Measurements from ENCODE around the gene ZNF385B. TPM values are rescaled to one million over a fixed set of nuclear protein-coding genes. Genes with fewer than 3 reads are reported as not detected.

ZNF385B gene
- total RNA-seq, 4 donors from 2014 or later: 1.6 to 7.4 (median 3.9) TPM; not detected in 1

- H3K27me3 ChIP-seq: no peaks in the 10 kb centered on the region
- no peaks in the 10 kb centered on the region for H3K4me1 ChIP-seq
- no peak overlapping the region for H3K27ac ChIP-seq
- no peak for DNase-seq
- TF ChIP-seq POLR2A (IDR thresholded peaks at IDR 0.05): no peak
- no peaks in the 10 kb centered on the region for H3K9me3 ChIP-seq
- H3K4me3 ChIP-seq: no peak overlapping the region
- H3K36me3 ChIP-seq: no peaks in the 10 kb centered on the region
These were observed 169.4 kb downstream of the ZNF385B start for GRCh38 chr2:179692043-179692442.

- Histone ChIP-seq H3K27me3 (no peaks in the 10 kb centered on the region), H3K27ac (no peak overlapping the region), H3K4me3 (no peak overlapping the region), H3K36me3 (no peaks in the 10 kb centered on the region), H3K9me3 (no peaks in the 10 kb centered on the region), H3K4me1 (no peaks in the 10 kb centered on the region)
- DNase-seq: no peak
- TF ChIP-seq POLR2A (IDR thresholded peaks at IDR 0.05): no peak
- no peak for TF ChIP-seq CTCF (IDR thresholded peaks at IDR 0.05)
These were observed 170.2 kb downstream of the ZNF385B start for GRCh38 chr2:179691235-179691634.

- Histone ChIP-seq H3K4me1 (no peaks in the 10 kb centered on the region), H3K27ac (no peak overlapping the region), H3K9me3 (no peaks in the 10 kb centered on the region), H3K4me3 (no peak overlapping the region), H3K36me3 (no peaks in the 10 kb centered on the region), H3K27me3 (no peaks in the 10 kb centered on the region)
- DNase-seq: no peak
- TF ChIP-seq POLR2A (IDR thresholded peaks at IDR 0.05) (no peak), CTCF (IDR thresholded peaks at IDR 0.05) (no peak)
These were observed 174.6 kb downstream of the ZNF385B start for GRCh38 chr2:179686718-179687342.

- H3K27me3 ChIP-seq: no peaks in the 10 kb centered on the region
- no peak overlapping the region for H3K27ac ChIP-seq
- H3K4me1 ChIP-seq: no peaks in the 10 kb centered on the region
- H3K36me3 ChIP-seq: no peaks in the 10 kb centered on the region
- DNase-seq: no peak
- no peaks in the 10 kb centered on the region for H3K9me3 ChIP-seq
- H3K4me3 ChIP-seq: no peak overlapping the region
- TF ChIP-seq CTCF (IDR thresholded peaks at IDR 0.05) (no peak), POLR2A (IDR thresholded peaks at IDR 0.05) (no peak)
These were observed 175.3 kb downstream of the ZNF385B start for GRCh38 chr2:179686069-179686468.

- no peak for DNase-seq
- Histone ChIP-seq H3K27me3 (no peaks in the 10 kb centered on the region), H3K36me3 (no peaks in the 10 kb centered on the region), H3K4me3 (no peak overlapping the region), H3K27ac (no peak overlapping the region), H3K9me3 (no peaks in the 10 kb centered on the region), H3K4me1 (no peaks in the 10 kb centered on the region)
- TF ChIP-seq CTCF (IDR thresholded peaks at IDR 0.05): no peak
- no peak for TF ChIP-seq POLR2A (IDR thresholded peaks at IDR 0.05)
These were observed 176.3 kb downstream of the ZNF385B start for GRCh38 chr2:179685146-179685545.

GRCh38 chr2:179682756-179683155, 178.7 kb downstream of the ZNF385B start:
- Histone ChIP-seq H3K9me3 (no peaks in the 10 kb centered on the region), H3K4me1 (no peaks in the 10 kb centered on the region), H3K27me3 (no peaks in the 10 kb centered on the region), H3K36me3 (no peaks in the 10 kb centered on the region), H3K27ac (no peak overlapping the region), H3K4me3 (no peak overlapping the region)
- TF ChIP-seq CTCF (IDR thresholded peaks at IDR 0.05) (no peak), POLR2A (IDR thresholded peaks at IDR 0.05) (no peak)
- DNase-seq: no peak

Data from Peyer's patch (tissue), 4 donors.